ENCODE measurements around the gene HYI. TPM values are rescaled to one million over a fixed set of nuclear protein-coding genes. Genes with fewer than 3 reads are reported as not detected.

The HYI gene
- total and polyA plus RNA-seq, 2 experiments from 2014 or later = 14.3 to 18.9 TPM

DNA sequence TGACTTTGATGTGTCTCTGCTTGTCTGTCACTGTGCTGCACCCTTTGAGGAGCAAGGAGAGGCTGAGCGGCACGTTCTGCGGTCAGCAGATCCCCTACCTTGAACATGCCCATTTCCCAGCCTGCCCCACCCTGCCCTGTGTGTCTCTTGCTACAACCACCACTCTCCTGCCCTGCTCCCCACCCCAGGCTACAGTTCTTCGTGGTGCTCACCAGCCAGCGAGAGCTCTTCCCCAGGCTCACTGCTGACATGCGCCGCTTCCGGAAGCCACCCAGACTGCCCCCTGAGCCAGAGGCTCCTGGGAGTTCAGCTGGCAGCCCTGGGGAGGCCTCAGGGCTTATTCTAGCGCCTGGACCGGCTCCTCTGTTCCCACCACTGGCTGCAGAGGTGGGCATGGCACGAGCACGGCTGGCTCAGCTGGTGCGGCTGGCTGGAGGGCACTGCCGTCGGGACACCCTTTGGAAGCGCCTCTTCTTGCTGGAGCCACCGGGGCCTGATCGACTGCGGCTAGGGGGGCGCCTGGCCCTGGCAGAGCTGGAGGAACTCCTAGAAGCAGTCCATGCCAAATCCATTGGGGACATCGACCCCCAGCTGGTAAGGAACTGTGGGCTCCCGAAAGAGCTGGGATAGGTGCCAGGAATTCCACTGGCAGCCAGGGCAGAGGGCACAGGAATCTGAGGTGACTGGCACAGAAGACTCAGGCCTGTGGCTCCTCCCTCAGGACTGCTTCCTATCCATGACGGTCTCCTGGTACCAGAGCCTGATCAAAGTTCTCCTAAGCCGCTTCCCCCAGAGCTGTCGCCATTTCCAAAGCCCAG, 5.6 kb downstream of the HYI start:
- H3K4me3 ChIP-seq = no peak overlapping the region
- H3K4me2 ChIP-seq = no peak overlapping the region
- H3K27ac ChIP-seq (ENCODE audit: low read depth) = no peak overlapping the region
- H3K4me3 Mint-ChIP-seq = no peak overlapping the region
- H3K27me3 ChIP-seq (ENCODE audit: insufficient read depth) = no peaks in the 10 kb centered on the region
- DNase-seq (ENCODE audit: low spot score) (no peak), ATAC-seq (no peak)
- H2AFZ ChIP-seq = no peak overlapping the region
- no peaks in the 10 kb centered on the region for H3K9me2 ChIP-seq (ENCODE audit: insufficient read depth)
- peaks cover 6% of the 10 kb centered on the region for H3K4me1 ChIP-seq (ENCODE audit: insufficient read depth)
- no peaks in the 10 kb centered on the region for H3F3A ChIP-seq (replicated peaks; ENCODE audit: low read depth)
- H3K36me3 Mint-ChIP-seq (ENCODE audit: low read depth) = peaks cover 58% of the 10 kb centered on the region
- no peaks in the 10 kb centered on the region for H3K79me2 ChIP-seq (replicated peaks; ENCODE audit: insufficient read depth)
- no peaks in the 10 kb centered on the region; the same call in 1 of the 2 replicates for H4K20me1 ChIP-seq (replicated peaks; ENCODE audit: insufficient read depth)
- peaks cover 19% of the 10 kb centered on the region for H3K4me1 Mint-ChIP-seq
- H3K27me3 Mint-ChIP-seq (ENCODE audit: insufficient read depth, low read depth, poor library complexity) = peaks cover 15% of the 10 kb centered on the region
- TF ChIP-seq ZNF331 (CRISPR knock-in tag; IDR thresholded peaks at IDR 0.05; ENCODE audit: low read depth) (no peak), NANOG (IDR thresholded peaks at IDR 0.05; ENCODE audit: borderline replicate concordance) (no peak), EZH2 (IDR thresholded peaks at IDR 0.05; ENCODE audit: low read depth, unreplicated experiment) (no peak), CREB1 (CRISPR knock-in tag; IDR thresholded peaks at IDR 0.05; ENCODE audit: low read depth) (no peak), STAT1 (IDR thresholded peaks at IDR 0.05; ENCODE audit: unreplicated experiment) (no peak), JUNB (IDR thresholded peaks at IDR 0.05; ENCODE audit: unreplicated experiment) (no peak), ZNF114 (CRISPR knock-in tag; IDR thresholded peaks at IDR 0.05) (no peak), POLR2AphosphoS5 (IDR thresholded peaks at IDR 0.05; ENCODE audit: low read depth) (no peak), EZH2phosphoT487 (IDR thresholded peaks at IDR 0.05; ENCODE audit: unreplicated experiment) (no peak)
- TF ChIP-seq, protein P1, sequence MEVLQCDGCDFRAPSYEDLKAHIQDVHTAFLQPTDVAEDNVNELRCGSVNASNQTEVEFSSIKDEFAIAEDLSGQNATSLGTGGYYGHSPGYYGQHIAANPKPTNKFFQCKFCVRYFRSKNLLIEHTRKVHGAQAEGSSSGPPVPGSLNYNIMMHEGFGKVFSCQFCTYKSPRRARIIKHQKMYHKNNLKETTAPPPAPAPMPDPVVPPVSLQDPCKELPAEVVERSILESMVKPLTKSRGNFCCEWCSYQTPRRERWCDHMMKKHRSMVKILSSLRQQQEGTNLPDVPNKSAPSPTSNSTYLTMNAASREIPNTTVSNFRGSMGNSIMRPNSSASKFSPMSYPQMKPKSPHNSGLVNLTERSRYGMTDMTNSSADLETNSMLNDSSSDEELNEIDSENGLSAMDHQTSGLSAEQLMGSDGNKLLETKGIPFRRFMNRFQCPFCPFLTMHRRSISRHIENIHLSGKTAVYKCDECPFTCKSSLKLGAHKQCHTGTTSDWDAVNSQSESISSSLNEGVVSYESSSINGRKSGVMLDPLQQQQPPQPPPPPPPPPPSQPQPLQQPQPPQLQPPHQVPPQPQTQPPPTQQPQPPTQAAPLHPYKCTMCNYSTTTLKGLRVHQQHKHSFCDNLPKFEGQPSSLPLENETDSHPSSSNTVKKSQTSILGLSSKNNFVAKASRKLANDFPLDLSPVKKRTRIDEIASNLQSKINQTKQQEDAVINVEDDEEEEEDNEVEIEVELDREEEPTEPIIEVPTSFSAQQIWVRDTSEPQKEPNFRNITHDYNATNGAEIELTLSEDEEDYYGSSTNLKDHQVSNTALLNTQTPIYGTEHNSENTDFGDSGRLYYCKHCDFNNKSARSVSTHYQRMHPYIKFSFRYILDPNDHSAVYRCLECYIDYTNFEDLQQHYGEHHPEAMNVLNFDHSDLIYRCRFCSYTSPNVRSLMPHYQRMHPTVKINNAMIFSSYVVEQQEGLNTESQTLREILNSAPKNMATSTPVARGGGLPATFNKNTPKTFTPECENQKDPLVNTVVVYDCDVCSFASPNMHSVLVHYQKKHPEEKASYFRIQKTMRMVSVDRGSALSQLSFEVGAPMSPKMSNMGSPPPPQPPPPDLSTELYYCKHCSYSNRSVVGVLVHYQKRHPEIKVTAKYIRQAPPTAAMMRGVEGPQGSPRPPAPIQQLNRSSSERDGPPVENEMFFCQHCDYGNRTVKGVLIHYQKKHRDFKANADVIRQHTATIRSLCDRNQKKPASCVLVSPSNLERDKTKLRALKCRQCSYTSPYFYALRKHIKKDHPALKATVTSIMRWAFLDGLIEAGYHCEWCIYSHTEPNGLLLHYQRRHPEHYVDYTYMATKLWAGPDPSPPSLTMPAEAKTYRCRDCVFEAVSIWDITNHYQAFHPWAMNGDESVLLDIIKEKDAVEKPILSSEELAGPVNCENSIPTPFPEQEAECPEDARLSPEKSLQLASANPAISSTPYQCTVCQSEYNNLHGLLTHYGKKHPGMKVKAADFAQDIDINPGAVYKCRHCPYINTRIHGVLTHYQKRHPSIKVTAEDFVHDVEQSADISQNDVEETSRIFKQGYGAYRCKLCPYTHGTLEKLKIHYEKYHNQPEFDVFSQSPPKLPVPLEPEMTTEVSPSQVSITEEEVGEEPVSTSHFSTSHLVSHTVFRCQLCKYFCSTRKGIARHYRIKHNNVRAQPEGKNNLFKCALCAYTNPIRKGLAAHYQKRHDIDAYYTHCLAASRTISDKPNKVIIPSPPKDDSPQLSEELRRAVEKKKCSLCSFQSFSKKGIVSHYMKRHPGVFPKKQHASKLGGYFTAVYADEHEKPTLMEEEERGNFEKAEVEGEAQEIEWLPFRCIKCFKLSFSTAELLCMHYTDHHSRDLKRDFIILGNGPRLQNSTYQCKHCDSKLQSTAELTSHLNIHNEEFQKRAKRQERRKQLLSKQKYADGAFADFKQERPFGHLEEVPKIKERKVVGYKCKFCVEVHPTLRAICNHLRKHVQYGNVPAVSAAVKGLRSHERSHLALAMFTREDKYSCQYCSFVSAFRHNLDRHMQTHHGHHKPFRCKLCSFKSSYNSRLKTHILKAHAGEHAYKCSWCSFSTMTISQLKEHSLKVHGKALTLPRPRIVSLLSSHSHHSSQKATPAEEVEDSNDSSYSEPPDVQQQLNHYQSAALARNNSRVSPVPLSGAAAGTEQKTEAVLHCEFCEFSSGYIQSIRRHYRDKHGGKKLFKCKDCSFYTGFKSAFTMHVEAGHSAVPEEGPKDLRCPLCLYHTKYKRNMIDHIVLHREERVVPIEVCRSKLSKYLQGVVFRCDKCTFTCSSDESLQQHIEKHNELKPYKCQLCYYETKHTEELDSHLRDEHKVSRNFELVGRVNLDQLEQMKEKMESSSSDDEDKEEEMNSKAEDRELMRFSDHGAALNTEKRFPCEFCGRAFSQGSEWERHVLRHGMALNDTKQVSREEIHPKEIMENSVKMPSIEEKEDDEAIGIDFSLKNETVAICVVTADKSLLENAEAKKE (CRISPR knock-in tag; IDR thresholded peaks at IDR 0.05) = no peak
- TF ChIP-seq, protein P2, sequence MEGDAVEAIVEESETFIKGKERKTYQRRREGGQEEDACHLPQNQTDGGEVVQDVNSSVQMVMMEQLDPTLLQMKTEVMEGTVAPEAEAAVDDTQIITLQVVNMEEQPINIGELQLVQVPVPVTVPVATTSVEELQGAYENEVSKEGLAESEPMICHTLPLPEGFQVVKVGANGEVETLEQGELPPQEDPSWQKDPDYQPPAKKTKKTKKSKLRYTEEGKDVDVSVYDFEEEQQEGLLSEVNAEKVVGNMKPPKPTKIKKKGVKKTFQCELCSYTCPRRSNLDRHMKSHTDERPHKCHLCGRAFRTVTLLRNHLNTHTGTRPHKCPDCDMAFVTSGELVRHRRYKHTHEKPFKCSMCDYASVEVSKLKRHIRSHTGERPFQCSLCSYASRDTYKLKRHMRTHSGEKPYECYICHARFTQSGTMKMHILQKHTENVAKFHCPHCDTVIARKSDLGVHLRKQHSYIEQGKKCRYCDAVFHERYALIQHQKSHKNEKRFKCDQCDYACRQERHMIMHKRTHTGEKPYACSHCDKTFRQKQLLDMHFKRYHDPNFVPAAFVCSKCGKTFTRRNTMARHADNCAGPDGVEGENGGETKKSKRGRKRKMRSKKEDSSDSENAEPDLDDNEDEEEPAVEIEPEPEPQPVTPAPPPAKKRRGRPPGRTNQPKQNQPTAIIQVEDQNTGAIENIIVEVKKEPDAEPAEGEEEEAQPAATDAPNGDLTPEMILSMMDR (conservative IDR thresholded peaks at IDR 0.05; ENCODE audit: low read depth in 2 of 2) = no peak
- TF ChIP-seq, protein P3, sequence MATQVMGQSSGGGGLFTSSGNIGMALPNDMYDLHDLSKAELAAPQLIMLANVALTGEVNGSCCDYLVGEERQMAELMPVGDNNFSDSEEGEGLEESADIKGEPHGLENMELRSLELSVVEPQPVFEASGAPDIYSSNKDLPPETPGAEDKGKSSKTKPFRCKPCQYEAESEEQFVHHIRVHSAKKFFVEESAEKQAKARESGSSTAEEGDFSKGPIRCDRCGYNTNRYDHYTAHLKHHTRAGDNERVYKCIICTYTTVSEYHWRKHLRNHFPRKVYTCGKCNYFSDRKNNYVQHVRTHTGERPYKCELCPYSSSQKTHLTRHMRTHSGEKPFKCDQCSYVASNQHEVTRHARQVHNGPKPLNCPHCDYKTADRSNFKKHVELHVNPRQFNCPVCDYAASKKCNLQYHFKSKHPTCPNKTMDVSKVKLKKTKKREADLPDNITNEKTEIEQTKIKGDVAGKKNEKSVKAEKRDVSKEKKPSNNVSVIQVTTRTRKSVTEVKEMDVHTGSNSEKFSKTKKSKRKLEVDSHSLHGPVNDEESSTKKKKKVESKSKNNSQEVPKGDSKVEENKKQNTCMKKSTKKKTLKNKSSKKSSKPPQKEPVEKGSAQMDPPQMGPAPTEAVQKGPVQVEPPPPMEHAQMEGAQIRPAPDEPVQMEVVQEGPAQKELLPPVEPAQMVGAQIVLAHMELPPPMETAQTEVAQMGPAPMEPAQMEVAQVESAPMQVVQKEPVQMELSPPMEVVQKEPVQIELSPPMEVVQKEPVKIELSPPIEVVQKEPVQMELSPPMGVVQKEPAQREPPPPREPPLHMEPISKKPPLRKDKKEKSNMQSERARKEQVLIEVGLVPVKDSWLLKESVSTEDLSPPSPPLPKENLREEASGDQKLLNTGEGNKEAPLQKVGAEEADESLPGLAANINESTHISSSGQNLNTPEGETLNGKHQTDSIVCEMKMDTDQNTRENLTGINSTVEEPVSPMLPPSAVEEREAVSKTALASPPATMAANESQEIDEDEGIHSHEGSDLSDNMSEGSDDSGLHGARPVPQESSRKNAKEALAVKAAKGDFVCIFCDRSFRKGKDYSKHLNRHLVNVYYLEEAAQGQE (IDR thresholded peaks at IDR 0.05; ENCODE audit: unreplicated experiment) = no peak
- TF ChIP-seq, protein P4, sequence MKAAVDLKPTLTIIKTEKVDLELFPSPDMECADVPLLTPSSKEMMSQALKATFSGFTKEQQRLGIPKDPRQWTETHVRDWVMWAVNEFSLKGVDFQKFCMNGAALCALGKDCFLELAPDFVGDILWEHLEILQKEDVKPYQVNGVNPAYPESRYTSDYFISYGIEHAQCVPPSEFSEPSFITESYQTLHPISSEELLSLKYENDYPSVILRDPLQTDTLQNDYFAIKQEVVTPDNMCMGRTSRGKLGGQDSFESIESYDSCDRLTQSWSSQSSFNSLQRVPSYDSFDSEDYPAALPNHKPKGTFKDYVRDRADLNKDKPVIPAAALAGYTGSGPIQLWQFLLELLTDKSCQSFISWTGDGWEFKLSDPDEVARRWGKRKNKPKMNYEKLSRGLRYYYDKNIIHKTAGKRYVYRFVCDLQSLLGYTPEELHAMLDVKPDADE (IDR thresholded peaks at IDR 0.05) = no peak
- no peaks in the 10 kb centered on the region; the same call in 1 of the 2 replicates for H3K36me3 ChIP-seq (ENCODE audit: insufficient read depth)
- no peak overlapping the region for H3K27ac Mint-ChIP-seq
- H3K9me3 Mint-ChIP-seq = no peaks in the 10 kb centered on the region
